Measurements from ENCODE around the gene HUNK.
A peak's percentile ranks its signal among the peaks of the same experiment; 100 is the strongest.

The HUNK gene

GRCh38 chr21:31929548-31929947 is 56.7 kb downstream of the HUNK start:
- Histone ChIP-seq H2AFZ (ENCODE audit: insufficient read depth, low read length, poor library complexity) (no peak overlapping the region), H3K4me1 (ENCODE audit: control insufficient read depth in 1 of 2, insufficient read depth in 2 of 2, low read length in 2 of 2) (peaks cover 31 to 32% of the 10 kb centered on the region in 2 experiments), H2BK120ac (ENCODE audit: insufficient read depth, low read length, poor library complexity) (no peak overlapping the region), H3K9me3 (ENCODE audit: insufficient read depth, low read depth, low read length) (peaks cover 1% of the 10 kb centered on the region), H2BK5ac (ENCODE audit: low read depth, low read length, poor library complexity) (no peak overlapping the region), H3K9ac (ENCODE audit: low read length) (no peak overlapping the region), H4K91ac (ENCODE audit: low read depth, low read length) (peak overlapping the region; percentile 50), H3K4me3 (ENCODE audit: low read depth, low read length) (no peak overlapping the region), H3K27ac (ENCODE audit: low read depth, low read length) (peak overlapping the region; percentile 66), H4K8ac (ENCODE audit: low read depth, low read length) (no peak overlapping the region), H3K79me1 (ENCODE audit: low read length) (peaks cover 7% of the 10 kb centered on the region), H3K36me3 (ENCODE audit: control insufficient read depth in 1 of 2, insufficient read depth in 2 of 2, low read length in 2 of 2) (no peaks in the 10 kb centered on the region), H2AK5ac (ENCODE audit: low read length) (no peak overlapping the region), H3K4ac (ENCODE audit: low read depth, low read length) (no peak overlapping the region), H2BK12ac (ENCODE audit: low read length) (no peak overlapping the region), H3K14ac (ENCODE audit: low read length) (no peak overlapping the region), H3K23ac (ENCODE audit: low read length) (no peak overlapping the region), H3K79me2 (ENCODE audit: control insufficient read depth, insufficient read depth, low read length, poor library complexity) (no peaks in the 10 kb centered on the region), H3K18ac (ENCODE audit: low read length) (no peak overlapping the region), H3K27me3 (ENCODE audit: insufficient read depth, low read length) (no peaks in the 10 kb centered on the region), H4K12ac (ENCODE audit: low read depth, low read length) (no peak overlapping the region), H3K4me2 (ENCODE audit: low read length) (no peak overlapping the region)
- no CpG with 5 or more reads among the region's 7 CpGs for WGBS (ENCODE audit: extremely low coverage, insufficient coverage, insufficient read length)
- DNase-seq = no peak

- no peaks in the 10 kb centered on the region for H3K9me3 ChIP-seq (ENCODE audit: insufficient read depth, low read depth, low read length)
- H4K8ac ChIP-seq (ENCODE audit: low read depth, low read length) = peak overlapping the region; percentile 37
- H3K27me3 ChIP-seq (ENCODE audit: insufficient read depth, low read length) = no peaks in the 10 kb centered on the region
- H2BK12ac ChIP-seq (ENCODE audit: low read length) = no peak overlapping the region
- WGBS (ENCODE audit: extremely low coverage, insufficient coverage, insufficient read length) = no CpG with 5 or more reads among the region's 7 CpGs
- no peaks in the 10 kb centered on the region for H3K36me3 ChIP-seq (ENCODE audit: control insufficient read depth in 1 of 2, insufficient read depth in 2 of 2, low read length in 2 of 2)
- no peak overlapping the region for H3K4me2 ChIP-seq (ENCODE audit: low read length)
- H2AFZ ChIP-seq (ENCODE audit: insufficient read depth, low read length, poor library complexity) = no peak overlapping the region
- no peak overlapping the region for H3K9ac ChIP-seq (ENCODE audit: low read length)
- H3K23ac ChIP-seq (ENCODE audit: low read length) = no peak overlapping the region
- peaks cover 31 to 32% of the 10 kb centered on the region in 2 experiments for H3K4me1 ChIP-seq (ENCODE audit: control insufficient read depth in 1 of 2, insufficient read depth in 2 of 2, low read length in 2 of 2)
- H3K4ac ChIP-seq (ENCODE audit: low read depth, low read length) = no peak overlapping the region
- no peak overlapping the region for H2AK5ac ChIP-seq (ENCODE audit: low read length)
- H3K79me2 ChIP-seq (ENCODE audit: control insufficient read depth, insufficient read depth, low read length, poor library complexity) = no peaks in the 10 kb centered on the region
- H3K79me1 ChIP-seq (ENCODE audit: low read length) = peaks cover 7% of the 10 kb centered on the region
- peak overlapping the region; percentile 25 for H3K18ac ChIP-seq (ENCODE audit: low read length)
- H2BK5ac ChIP-seq (ENCODE audit: low read depth, low read length, poor library complexity) = peak overlapping the region; percentile 21
- peak overlapping the region; percentile 50 for H4K91ac ChIP-seq (ENCODE audit: low read depth, low read length)
- no peak overlapping the region for H3K4me3 ChIP-seq (ENCODE audit: low read depth, low read length)
- peak overlapping the region; percentile 39 for H3K14ac ChIP-seq (ENCODE audit: low read length)
- H4K12ac ChIP-seq (ENCODE audit: low read depth, low read length) = no peak overlapping the region
- no peak for DNase-seq
- peak overlapping the region; percentile 59 for H2BK120ac ChIP-seq (ENCODE audit: insufficient read depth, low read length, poor library complexity)
- H3K27ac ChIP-seq (ENCODE audit: low read depth, low read length) = peak overlapping the region; percentile 66
Measured at GRCh38 chr21:31930001-31930400, 57.2 kb downstream of the HUNK start.

DNA sequence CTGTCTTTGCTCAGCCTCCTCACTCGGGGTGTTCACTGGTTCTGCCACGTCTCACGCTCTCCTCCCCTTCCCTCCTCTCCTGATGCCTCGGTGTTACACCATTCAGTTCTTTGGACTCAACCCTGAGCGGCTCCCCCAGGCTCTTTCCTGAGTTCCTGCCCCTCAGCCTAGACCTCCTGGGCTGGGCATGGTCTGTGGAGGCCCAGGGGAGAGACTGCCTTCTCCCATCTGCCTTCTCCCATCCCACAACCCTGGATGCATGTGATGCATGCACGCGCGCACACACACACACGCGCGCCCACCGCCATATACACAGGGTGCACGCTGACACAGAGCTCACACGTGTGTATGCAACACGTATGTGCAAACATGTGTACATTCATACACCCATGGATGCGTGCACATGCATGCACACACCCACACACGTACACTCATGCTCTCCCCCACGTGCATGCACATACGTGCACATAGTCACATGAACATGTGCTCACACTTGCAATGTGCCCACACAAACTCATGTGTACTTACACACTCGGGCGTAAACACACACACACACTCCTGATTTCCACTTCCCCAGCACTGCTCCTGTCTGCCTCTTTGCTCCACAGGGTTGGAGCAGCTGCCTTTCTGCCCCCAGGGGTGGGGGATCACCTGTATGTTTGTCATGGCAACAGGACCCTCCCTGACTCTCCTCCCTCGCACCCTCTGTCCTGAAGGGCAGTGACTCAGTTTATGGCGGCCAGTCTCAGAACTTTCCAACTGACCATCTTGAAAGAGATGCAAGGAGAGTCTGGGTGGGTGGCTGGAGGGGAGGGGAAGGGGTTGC is 59.0 kb downstream of the HUNK start:
- Histone ChIP-seq H3K27ac (ENCODE audit: low read depth, low read length) (peak overlapping the region; percentile 20), H3K14ac (ENCODE audit: low read length) (no peak overlapping the region), H2BK120ac (ENCODE audit: insufficient read depth, low read length, poor library complexity) (no peak overlapping the region), H3K4me3 (ENCODE audit: low read depth, low read length) (peak overlapping the region; percentile 27), H2BK12ac (ENCODE audit: low read length) (no peak overlapping the region), H4K12ac (ENCODE audit: low read depth, low read length) (no peak overlapping the region), H3K79me2 (ENCODE audit: control insufficient read depth, insufficient read depth, low read length, poor library complexity) (no peaks in the 10 kb centered on the region), H2AK5ac (ENCODE audit: low read length) (no peak overlapping the region), H3K4me2 (ENCODE audit: low read length) (no peak overlapping the region), H3K23ac (ENCODE audit: low read length) (no peak overlapping the region), H3K9me3 (ENCODE audit: insufficient read depth, low read depth, low read length) (no peaks in the 10 kb centered on the region), H3K4me1 (ENCODE audit: control insufficient read depth in 1 of 2, insufficient read depth in 2 of 2, low read length in 2 of 2) (peaks cover 31 to 32% of the 10 kb centered on the region in 2 experiments), H2AFZ (ENCODE audit: insufficient read depth, low read length, poor library complexity) (no peak overlapping the region), H2BK5ac (ENCODE audit: low read depth, low read length, poor library complexity) (no peak overlapping the region), H3K4ac (ENCODE audit: low read depth, low read length) (no peak overlapping the region), H3K36me3 (ENCODE audit: control insufficient read depth in 1 of 2, insufficient read depth in 2 of 2, low read length in 2 of 2) (no peaks in the 10 kb centered on the region), H3K27me3 (ENCODE audit: insufficient read depth, low read length) (no peaks in the 10 kb centered on the region), H3K9ac (ENCODE audit: low read length) (no peak overlapping the region), H4K8ac (ENCODE audit: low read depth, low read length) (no peak overlapping the region), H4K91ac (ENCODE audit: low read depth, low read length) (no peak overlapping the region), H3K18ac (ENCODE audit: low read length) (peak overlapping the region; percentile 18), H3K79me1 (ENCODE audit: low read length) (peaks cover 7% of the 10 kb centered on the region)
- DNase-seq = no peak
- WGBS (ENCODE audit: extremely low coverage, insufficient coverage, insufficient read length) = no CpG with 5 or more reads among the region's 23 CpGs

GRCh38 chr21:31932470-31932764 is 59.6 kb downstream of the HUNK start:
- Histone ChIP-seq H2BK5ac (ENCODE audit: low read depth, low read length, poor library complexity) (no peak overlapping the region), H3K27me3 (ENCODE audit: insufficient read depth, low read length) (no peaks in the 10 kb centered on the region), H4K12ac (ENCODE audit: low read depth, low read length) (no peak overlapping the region), H3K27ac (ENCODE audit: low read depth, low read length) (no peak overlapping the region), H4K91ac (ENCODE audit: low read depth, low read length) (no peak overlapping the region), H3K18ac (ENCODE audit: low read length) (no peak overlapping the region), H3K4me1 (ENCODE audit: control insufficient read depth in 1 of 2, insufficient read depth in 2 of 2, low read length in 2 of 2) (peaks cover 31 to 32% of the 10 kb centered on the region in 2 experiments), H3K9me3 (ENCODE audit: insufficient read depth, low read depth, low read length) (no peaks in the 10 kb centered on the region), H3K9ac (ENCODE audit: low read length) (no peak overlapping the region), H3K36me3 (ENCODE audit: control insufficient read depth in 1 of 2, insufficient read depth in 2 of 2, low read length in 2 of 2) (no peaks in the 10 kb centered on the region), H3K14ac (ENCODE audit: low read length) (no peak overlapping the region), H2BK120ac (ENCODE audit: insufficient read depth, low read length, poor library complexity) (no peak overlapping the region), H3K79me1 (ENCODE audit: low read length) (peaks cover 7% of the 10 kb centered on the region), H3K4me2 (ENCODE audit: low read length) (no peak overlapping the region), H2AFZ (ENCODE audit: insufficient read depth, low read length, poor library complexity) (no peak overlapping the region), H3K4me3 (ENCODE audit: low read depth, low read length) (no peak overlapping the region), H2BK12ac (ENCODE audit: low read length) (no peak overlapping the region), H3K4ac (ENCODE audit: low read depth, low read length) (no peak overlapping the region), H3K79me2 (ENCODE audit: control insufficient read depth, insufficient read depth, low read length, poor library complexity) (no peaks in the 10 kb centered on the region), H4K8ac (ENCODE audit: low read depth, low read length) (no peak overlapping the region), H3K23ac (ENCODE audit: low read length) (no peak overlapping the region), H2AK5ac (ENCODE audit: low read length) (no peak overlapping the region)
- DNase-seq = no peak
- no CpG with 5 or more reads among the region's 1 CpG for WGBS (ENCODE audit: extremely low coverage, insufficient coverage, insufficient read length)

Measured in trophoblast cell (in vitro differentiated cells and primary cell).